ENCODE data around the gene RPS21. TPM values are rescaled to one million over a fixed set of nuclear protein-coding genes. Genes with fewer than 3 reads are reported as not detected.

The RPS21 gene
- total and polyA plus RNA-seq, 2 donors: 1,987 to 6,072 TPM

DNA sequence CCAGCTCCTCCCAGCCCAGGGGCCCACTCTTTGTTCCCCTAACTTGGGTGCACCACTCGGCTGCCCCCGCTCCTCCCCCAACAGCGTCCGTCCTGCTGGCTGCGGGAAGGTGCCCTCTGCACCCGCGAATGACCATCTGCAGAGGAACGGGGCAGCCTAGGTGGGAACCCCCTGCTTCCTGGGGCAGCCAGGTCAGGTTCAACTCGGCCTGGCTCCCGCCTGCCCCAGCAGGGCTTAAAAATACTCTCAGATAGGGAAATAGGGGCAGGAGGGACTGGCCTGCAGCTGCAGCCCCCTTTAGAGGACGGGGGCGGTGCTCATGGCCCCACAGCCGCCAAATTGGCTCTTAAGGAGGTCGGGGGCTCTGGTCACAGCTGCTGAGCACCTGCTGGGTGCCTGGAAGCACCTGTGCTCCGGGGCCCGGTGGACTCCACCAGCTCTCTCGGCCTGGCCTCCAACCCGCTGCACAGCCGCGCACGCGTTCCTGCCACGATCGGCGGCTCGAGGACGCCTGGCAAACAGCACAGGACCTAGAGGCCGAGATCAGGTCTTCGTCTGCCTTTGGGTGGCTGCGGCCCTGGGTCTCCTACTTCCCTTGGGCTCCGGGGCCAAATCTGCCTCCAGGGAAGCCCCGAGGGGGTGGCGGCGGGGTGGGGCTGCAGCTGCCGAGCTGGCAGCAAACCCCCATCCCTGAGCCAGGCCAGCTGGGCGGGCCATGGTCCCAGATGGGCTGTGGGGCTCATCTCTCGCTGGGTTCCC, 19.1 kb upstream of the RPS21 start:
- WGBS: 5% methylated on average over 37 of the region's 37 CpGs
- H3K9me3 ChIP-seq (ENCODE audit: control insufficient read depth in 2 of 2, insufficient read depth in 1 of 2, low read length in 1 of 2): no peaks in the 10 kb centered on the region
- H3K27ac ChIP-seq (ENCODE audit: low read depth in 1 of 2, low read length in 1 of 2): no peak overlapping the region

GRCh38 chr20:62368392-62368975, 18.4 kb upstream of the RPS21 start:
- WGBS: 9% methylated on average over 15 of the region's 15 CpGs
- peak overlapping the region in 1 of 2 donors; percentile 31 for H3K27ac ChIP-seq (ENCODE audit: low read depth in 1 of 2, low read length in 1 of 2)
- H3K36me3 ChIP-seq (ENCODE audit: control insufficient read depth in 2 of 2, insufficient read depth in 2 of 2, low read length in 1 of 2): no peaks in the 10 kb centered on the region
- H3K4me1 ChIP-seq (ENCODE audit: control insufficient read depth in 2 of 2, insufficient read depth in 2 of 2, low read length in 2 of 2): peaks cover 0 to 6% of the 10 kb centered on the region in 2 donors
- H3K4me3 ChIP-seq (ENCODE audit: low read length in 2 of 2): no peak overlapping the region
- H3K27me3 ChIP-seq (ENCODE audit: control insufficient read depth in 2 of 2, insufficient read depth in 1 of 2, low read length in 1 of 2): peaks cover 55 to 73% of the 10 kb centered on the region in 2 donors
- no peak for DNase-seq (ENCODE audit: low read depth in 6 of 9, low spot score in 9 of 9)
- no peaks in the 10 kb centered on the region for H3K9me3 ChIP-seq (ENCODE audit: control insufficient read depth in 2 of 2, insufficient read depth in 1 of 2, low read length in 1 of 2)

More for the DNA sequence above, 19.1 kb upstream of the RPS21 start:
- no peak for DNase-seq (ENCODE audit: low read depth in 6 of 9, low spot score in 9 of 9)
- Histone ChIP-seq H3K4me3 (ENCODE audit: low read length in 2 of 2) (peak overlapping the region in 1 of 2 donors; percentile 44), H3K36me3 (ENCODE audit: control insufficient read depth in 2 of 2, insufficient read depth in 2 of 2, low read length in 1 of 2) (no peaks in the 10 kb centered on the region), H3K27me3 (ENCODE audit: control insufficient read depth in 2 of 2, insufficient read depth in 1 of 2, low read length in 1 of 2) (peaks cover 55 to 73% of the 10 kb centered on the region in 2 donors), H3K4me1 (ENCODE audit: control insufficient read depth in 2 of 2, insufficient read depth in 2 of 2, low read length in 2 of 2) (peaks cover 0 to 9% of the 10 kb centered on the region in 2 donors)

DNA sequence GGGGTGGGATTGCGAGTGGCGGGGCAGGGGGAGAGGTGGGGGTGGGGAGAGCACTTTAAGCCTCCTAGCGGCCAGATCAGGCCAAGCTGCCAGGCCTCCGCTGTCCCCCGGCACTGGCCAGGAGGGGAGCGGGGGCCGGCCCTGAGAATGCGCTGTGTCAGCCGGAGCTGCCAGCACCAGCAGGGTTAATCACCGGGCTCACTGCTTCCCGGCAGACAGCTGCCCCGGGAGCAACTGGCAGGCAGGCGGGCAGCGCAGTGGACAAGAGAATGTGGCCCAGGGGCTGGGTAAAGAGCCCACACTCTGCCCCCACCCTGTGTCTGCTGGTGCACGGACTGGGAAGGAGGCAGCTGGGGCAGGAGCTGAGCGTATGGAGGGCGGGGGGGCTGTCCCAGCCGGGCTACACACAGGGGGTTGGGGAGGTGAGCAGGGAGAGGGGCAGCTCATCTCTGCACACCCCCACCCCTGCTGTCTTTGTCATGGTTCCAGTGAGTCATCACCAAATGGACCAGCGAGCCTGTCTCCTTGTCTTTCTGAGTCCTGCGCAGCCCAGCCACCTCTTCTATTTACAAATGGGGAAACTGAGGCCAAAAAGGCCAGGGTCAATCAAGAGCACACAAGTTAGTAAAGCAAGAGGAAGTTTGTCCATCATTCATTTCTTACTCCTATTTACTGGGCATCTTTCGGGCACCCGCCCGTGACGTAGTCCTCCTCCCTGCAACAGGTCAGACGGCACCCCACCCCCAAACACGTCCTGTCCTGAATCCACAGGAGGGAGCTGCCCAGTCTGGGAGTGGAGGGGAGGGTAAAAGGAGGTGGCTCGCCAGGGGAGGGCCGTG, 17.7 kb upstream of the RPS21 start:
- Histone ChIP-seq H3K4me1 (ENCODE audit: control insufficient read depth in 2 of 2, insufficient read depth in 2 of 2, low read length in 2 of 2) (peaks cover 0 to 6% of the 10 kb centered on the region in 2 donors), H3K27ac (ENCODE audit: low read depth in 1 of 2, low read length in 1 of 2) (peak overlapping the region in 1 of 2 donors; percentile 31), H3K27me3 (ENCODE audit: control insufficient read depth in 2 of 2, insufficient read depth in 1 of 2, low read length in 1 of 2) (peaks cover 55 to 70% of the 10 kb centered on the region in 2 donors), H3K9me3 (ENCODE audit: control insufficient read depth in 2 of 2, insufficient read depth in 1 of 2, low read length in 1 of 2) (peaks cover 0 to 6% of the 10 kb centered on the region in 2 donors), H3K36me3 (ENCODE audit: control insufficient read depth in 2 of 2, insufficient read depth in 2 of 2, low read length in 1 of 2) (no peaks in the 10 kb centered on the region), H3K4me3 (ENCODE audit: low read length in 2 of 2) (no peak overlapping the region)
- no peak for DNase-seq (ENCODE audit: low read depth in 6 of 9, low spot score in 9 of 9)
- WGBS: 30% methylated on average over 28 of the region's 28 CpGs

GRCh38 chr20:62369815-62370114, 17.1 kb upstream of the RPS21 start:
- Histone ChIP-seq H3K9me3 (ENCODE audit: control insufficient read depth in 2 of 2, insufficient read depth in 1 of 2, low read length in 1 of 2) (peaks cover 0 to 12% of the 10 kb centered on the region in 2 donors), H3K4me3 (ENCODE audit: low read length in 2 of 2) (no peak overlapping the region), H3K27ac (ENCODE audit: low read depth in 1 of 2, low read length in 1 of 2) (no peak overlapping the region), H3K4me1 (ENCODE audit: control insufficient read depth in 2 of 2, insufficient read depth in 2 of 2, low read length in 2 of 2) (peaks cover 0 to 6% of the 10 kb centered on the region in 2 donors), H3K27me3 (ENCODE audit: control insufficient read depth in 2 of 2, insufficient read depth in 1 of 2, low read length in 1 of 2) (peaks cover 55 to 64% of the 10 kb centered on the region in 2 donors), H3K36me3 (ENCODE audit: control insufficient read depth in 2 of 2, insufficient read depth in 2 of 2, low read length in 1 of 2) (no peaks in the 10 kb centered on the region)
- DNase-seq (ENCODE audit: low read depth in 6 of 9, low spot score in 9 of 9): no peak
- 83% methylated on average over 4 of the region's 4 CpGs for WGBS

DNA sequence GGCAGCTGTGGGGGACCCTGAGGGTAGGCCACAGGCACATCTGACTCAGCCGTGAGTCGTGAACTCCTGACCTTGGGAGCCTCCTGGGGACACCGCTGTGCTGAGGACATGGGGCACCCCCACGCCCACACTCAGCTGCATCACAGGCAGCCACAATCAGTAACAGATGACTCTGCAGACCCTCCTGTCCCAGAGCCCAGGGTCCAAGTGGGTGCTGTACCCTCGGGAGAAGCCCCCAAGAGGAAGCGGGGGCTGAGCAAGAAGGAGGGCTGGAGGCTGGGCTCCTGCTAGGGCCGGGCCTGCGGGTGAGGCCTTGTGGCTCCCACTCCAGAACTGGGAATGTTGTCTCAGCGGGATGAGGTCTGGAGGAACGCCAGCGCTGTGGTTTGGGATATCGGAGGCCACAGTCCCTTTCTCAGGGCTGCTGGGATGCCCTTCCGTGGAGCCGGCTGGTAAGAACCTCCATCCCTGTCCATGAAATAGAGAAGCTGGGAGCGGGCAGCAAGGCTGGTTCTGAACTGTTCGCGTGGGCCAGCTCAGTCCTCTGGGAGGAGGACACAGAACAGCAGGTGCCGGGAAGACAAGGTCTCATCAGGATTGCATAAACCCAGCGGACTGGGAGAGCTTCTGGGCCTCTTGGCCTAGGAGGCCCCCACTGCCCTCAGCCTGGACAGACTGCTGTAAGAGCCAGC, 16.6 kb upstream of the RPS21 start:
- Histone ChIP-seq H3K4me3 (ENCODE audit: low read length in 2 of 2) (no peak overlapping the region), H3K36me3 (ENCODE audit: control insufficient read depth in 2 of 2, insufficient read depth in 2 of 2, low read length in 1 of 2) (no peaks in the 10 kb centered on the region), H3K27ac (ENCODE audit: low read depth in 1 of 2, low read length in 1 of 2) (no peak overlapping the region), H3K27me3 (ENCODE audit: control insufficient read depth in 2 of 2, insufficient read depth in 1 of 2, low read length in 1 of 2) (peaks cover 51 to 59% of the 10 kb centered on the region in 2 donors), H3K4me1 (ENCODE audit: control insufficient read depth in 2 of 2, insufficient read depth in 2 of 2, low read length in 2 of 2) (peaks cover 0 to 6% of the 10 kb centered on the region in 2 donors), H3K9me3 (ENCODE audit: control insufficient read depth in 2 of 2, insufficient read depth in 1 of 2, low read length in 1 of 2) (peaks cover 0 to 13% of the 10 kb centered on the region in 2 donors)
- 81% methylated on average over 19 of the region's 19 CpGs for WGBS
- DNase-seq (ENCODE audit: low read depth in 6 of 9, low spot score in 9 of 9): no peak

- WGBS: 79% methylated on average over 18 of the region's 18 CpGs
- H3K9me3 ChIP-seq (ENCODE audit: control insufficient read depth in 2 of 2, insufficient read depth in 1 of 2, low read length in 1 of 2): peaks cover 0 to 13% of the 10 kb centered on the region in 2 donors
- H3K4me1 ChIP-seq (ENCODE audit: control insufficient read depth in 2 of 2, insufficient read depth in 2 of 2, low read length in 2 of 2): peaks cover 0 to 9% of the 10 kb centered on the region in 2 donors
- H3K27ac ChIP-seq (ENCODE audit: low read depth in 1 of 2, low read length in 1 of 2): no peak overlapping the region
- no peaks in the 10 kb centered on the region for H3K36me3 ChIP-seq (ENCODE audit: control insufficient read depth in 2 of 2, insufficient read depth in 2 of 2, low read length in 1 of 2)
- DNase-seq (ENCODE audit: low read depth in 6 of 9, low spot score in 9 of 9): no peak
- peaks cover 44 to 52% of the 10 kb centered on the region in 2 donors for H3K27me3 ChIP-seq (ENCODE audit: control insufficient read depth in 2 of 2, insufficient read depth in 1 of 2, low read length in 1 of 2)
- H3K4me3 ChIP-seq (ENCODE audit: low read length in 2 of 2): no peak overlapping the region
Observed at GRCh38 chr20:62370807-62371587, 15.9 kb upstream of the RPS21 start.

DNA sequence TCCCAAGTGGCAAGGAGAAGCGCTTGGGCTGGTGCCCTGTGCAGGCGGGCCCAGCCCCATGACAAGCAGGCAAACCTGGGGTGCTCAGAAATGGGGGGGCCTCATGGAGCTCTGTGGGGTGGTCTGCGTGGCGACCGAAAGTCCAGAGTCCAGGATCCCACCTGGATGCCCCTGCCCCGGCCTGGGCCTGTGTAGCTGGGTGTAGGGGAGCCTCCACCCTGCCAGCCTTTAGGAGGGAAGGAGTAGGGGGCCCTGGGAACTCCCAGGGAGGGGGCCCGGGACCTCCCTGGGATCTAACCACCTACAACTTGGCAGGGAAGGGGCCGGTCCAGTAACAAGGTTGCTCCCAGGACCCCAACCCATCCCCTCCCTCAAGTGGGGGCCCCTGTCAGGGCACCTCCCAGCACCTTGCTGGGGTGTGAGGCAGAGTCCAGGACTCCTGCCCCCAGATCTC, 15.3 kb upstream of the RPS21 start:
- no peak overlapping the region for H3K27ac ChIP-seq (ENCODE audit: low read depth in 1 of 2, low read length in 1 of 2)

More for the DNA sequence above, 15.3 kb upstream of the RPS21 start:
- 96% methylated on average over 8 of the region's 8 CpGs for WGBS
- Histone ChIP-seq H3K4me1 (ENCODE audit: control insufficient read depth in 2 of 2, insufficient read depth in 2 of 2, low read length in 2 of 2) (peaks cover 0 to 9% of the 10 kb centered on the region in 2 donors), H3K4me3 (ENCODE audit: low read length in 2 of 2) (no peak overlapping the region), H3K9me3 (ENCODE audit: control insufficient read depth in 2 of 2, insufficient read depth in 1 of 2, low read length in 1 of 2) (peaks cover 0 to 13% of the 10 kb centered on the region in 2 donors), H3K27me3 (ENCODE audit: control insufficient read depth in 2 of 2, insufficient read depth in 1 of 2, low read length in 1 of 2) (peaks cover 38 to 45% of the 10 kb centered on the region in 2 donors), H3K36me3 (ENCODE audit: control insufficient read depth in 2 of 2, insufficient read depth in 2 of 2, low read length in 1 of 2) (no peaks in the 10 kb centered on the region)
- DNase-seq (ENCODE audit: low read depth in 6 of 9, low spot score in 9 of 9): no peak

All from thymus (tissue), 11 donors.